GM12892 (cell line): ENCODE results near the gene APBA2.

Experiments
- POLR2A ChIP-seq: IDR thresholded peaks from 2 replicates; pipeline ENCODE4 v1.6.1; 2011; ENCODE audit warnings: low read depth, low read length, control low read depth
- POLR2AphosphoS5 ChIP-seq: IDR thresholded peaks from 2 replicates; pipeline ENCODE4 v1.6.1; 2011; ENCODE audit warnings: low read depth, low read length, control low read depth

DNA sequence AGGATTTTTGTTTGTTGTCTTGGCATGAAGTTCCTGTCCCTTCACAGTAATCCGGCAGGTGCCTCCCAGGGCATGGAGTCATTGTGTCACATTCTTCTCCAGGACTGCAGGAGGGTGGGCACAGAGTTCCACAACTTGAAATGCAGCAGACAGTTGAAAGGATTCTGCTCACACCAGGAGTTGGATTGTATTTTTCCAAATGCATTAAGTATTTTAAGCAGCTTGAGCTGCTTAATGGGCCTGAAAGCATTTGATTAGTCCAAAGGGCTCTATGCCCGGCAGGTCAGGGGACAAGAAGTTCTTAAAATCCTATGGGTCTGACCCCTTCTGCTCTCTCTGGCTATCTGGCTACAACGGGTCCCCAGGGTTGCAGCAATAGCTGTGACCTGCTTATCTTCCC lies 92.9 kb downstream of the APBA2 start:
- TF ChIP-seq POLR2AphosphoS5 (no peak), POLR2A (no peak)
